Stimulated activated CD4-positive, alpha-beta T cell treated with anti-CD3 and anti-CD28 coated beads, Interleukin-4, amount 100 ng/mL, for 4 hours (primary cell): ENCODE measurements around the gene CMBL.
"Not testable (repeated sequence)": the region's sequence is repeated elsewhere in the genome, so short reads cannot be mapped to it uniquely, and the experiment has no call there.

Source experiments
- DNase-seq, 2 experiments: peaks; one replicate each; pipeline ENCODE4 v3.0.0-alpha.2; 2020

Gene CMBL

GRCh38 chr5:10307206-10308148 is at the start of gene CMBL:
TSS of gene CMBL (minus strand) at chr5:10307902. CDS start at chr5:10290762, 17,140 bp downstream.
- DNase-seq, result peak; percentile 3 to 21

GRCh38 chr5:10355071-10355889 is 47.6 kb upstream of the CMBL start:
- DNase-seq, result no peak

GRCh38 chr5:10354048-10354872 is 46.6 kb upstream of the CMBL start:
- DNase-seq, result peak; percentile 39 to 45

- DNase-seq, result peak; percentile 92 to 97
Measured at GRCh38 chr5:10353241-10354047, 45.7 kb upstream of the CMBL start, which contains the start of gene MARCHF6. TSS of gene MARCHF6 (plus strand) at chr5:10353695. CDS start at chr5:10353899, 204 bp downstream.

GRCh38 chr5:10352430-10353240 is 44.9 kb upstream of the CMBL start:
- DNase-seq, result peak; percentile 23 to 54

GRCh38 chr5:10351919-10352318 is 44.2 kb upstream of the CMBL start:
- no peak for DNase-seq

GRCh38 chr5:10351199-10351905 is 43.6 kb upstream of the CMBL start:
- no peak for DNase-seq

GRCh38 chr5:10348258-10348657 is 40.6 kb upstream of the CMBL start:
- no peak for DNase-seq

GRCh38 chr5:10344461-10345106 is 36.9 kb upstream of the CMBL start:
- not testable (repeated sequence) for DNase-seq

- no peak for DNase-seq
Measured at GRCh38 chr5:10343486-10343885, 35.8 kb upstream of the CMBL start.

- no peak for DNase-seq
Measured at GRCh38 chr5:10339958-10340357, 32.3 kb upstream of the CMBL start.

GRCh38 chr5:10339058-10339811 is 31.5 kb upstream of the CMBL start:
- DNase-seq, result no peak

- no peak for DNase-seq
Measured at GRCh38 chr5:10338686-10339057, 31.0 kb upstream of the CMBL start.

GRCh38 chr5:10337986-10338385 is 30.3 kb upstream of the CMBL start:
- DNase-seq, result no peak

- no peak for DNase-seq
Measured at GRCh38 chr5:10337107-10337506, 29.4 kb upstream of the CMBL start.

GRCh38 chr5:10335711-10336470 is 28.2 kb upstream of the CMBL start:
- no peak for DNase-seq

GRCh38 chr5:10334831-10335230 is 27.1 kb upstream of the CMBL start:
- DNase-seq, result no peak
